GM12878 (cell line): Measurements from ENCODE around the gene DBN1. TPM values are rescaled to one million over a fixed set of nuclear protein-coding genes. Genes with fewer than 3 reads are reported as not detected.

Experiments
- ESRRA ChIP-seq: IDR thresholded peaks from 2 replicates; pipeline ENCODE4 v1.6.1; 2012; ENCODE audit warnings: mild to moderate bottlenecking, low read length, improper control_type of control experiment
- IKZF1 ChIP-seq: fragments of 450-650 bp; conservative IDR thresholded peaks from 2 replicates; pipeline ENCODE4 v1.6.1; 2017; ENCODE audit warnings: antibody characterized with exemption, mild to moderate bottlenecking
- SMC3 ChIP-seq: IDR thresholded peaks from 2 replicates; pipeline ENCODE4 v1.6.1; 2011; ENCODE audit warnings: low read length, improper control_type of control experiment, borderline replicate concordance
- SRF ChIP-seq, 2 experiments: IDR thresholded peaks; 2 replicates each; pipeline ENCODE4 v1.6.1; 2011; ENCODE audit warnings: low read depth in 2 of 2, low read length in 2 of 2, mild to moderate bottlenecking in 1 of 2, moderate library complexity in 1 of 2
- TAF1 ChIP-seq: IDR thresholded peaks from 2 replicates; pipeline ENCODE4 v1.6.1; 2011; ENCODE audit warnings: mild to moderate bottlenecking, low read depth, low read length, borderline replicate concordance
- TCF12 ChIP-seq: IDR thresholded peaks from 2 replicates; pipeline ENCODE4 v1.6.1; 2011; ENCODE audit warnings: low read depth, mild to moderate bottlenecking, low read length
- USF2 ChIP-seq: IDR thresholded peaks from 2 replicates; pipeline ENCODE4 v1.6.1; 2011; ENCODE audit warnings: low read depth, low read length, improper control_type of control experiment, borderline replicate concordance
- YBX1 ChIP-seq: fragments of 450-650 bp; IDR thresholded peaks from 2 replicates; pipeline ENCODE4 v1.6.1; 2016; ENCODE audit warnings: antibody characterized with exemption
- ZBED1 ChIP-seq: IDR thresholded peaks from 2 replicates; pipeline ENCODE4 v1.6.1; 2016; ENCODE audit warnings: borderline replicate concordance
- ZBTB11 ChIP-seq: fragments of 450-650 bp; formaldehyde crosslinking; IDR thresholded peaks from 2 replicates; pipeline ENCODE4 v1.5.0; 2022; ENCODE audit warnings: mild to moderate bottlenecking, missing genetic modification characterization
- ZNF592 ChIP-seq: fragments of 450-650 bp; IDR thresholded peaks from 2 replicates; pipeline ENCODE4 v1.6.1; 2017; ENCODE audit warnings: mild to moderate bottlenecking, moderate library complexity
- ZNF687 ChIP-seq: fragments of 450-650 bp; IDR thresholded peaks from 2 replicates; pipeline ENCODE4 v1.6.1; 2017; ENCODE audit warnings: mild to moderate bottlenecking, moderate library complexity
- polyA plus RNA-seq, 11 experiments: library from polyadenylated mRNA; depleted of rRNA in 4 of 11; unstranded in 6 of 11; stranded (reverse) in 5 of 11; fragments of >200 nt; fragmentation: Nextera tagmentation in 4 of 11; fragmentation: Illumina TruSeq in 1 of 11; extraction: Ambion mirVana in 4 of 11; extraction: Trizol in 1 of 11; gene quantifications; 1 replicate in 1 of 11; 2 replicates in 10 of 11; pipeline versions ENCODE4 v1.2.1 to v1.2.3, GENCODE V29; 2011 to 2016; ENCODE audit warnings: inconsistent platforms in 2 of 11, missing spikeins in 2 of 11, low read depth in 1 of 11
- total RNA-seq, 4 experiments: library from RNA; depleted of rRNA in 3 of 4; stranded (reverse); fragments of >200 nt in 3 of 4; fragmentation: Illumina TruSeq in 1 of 4; extraction: Trizol in 1 of 4; gene quantifications; 2 replicates each; pipeline versions ENCODE4 v1.2.1 to v1.2.3, GENCODE V29; 2013 to 2021

Gene DBN1
- total and polyA plus RNA-seq, 10 of the 15 experiments (the other 5 are each of a cell fraction or from before 2014, with no cell fraction given), result 0.18 to 81.0 (median 27.9) TPM

GRCh38 chr5:177446200-177447065 lies 27.0 kb downstream of the DBN1 start, which contains the start of gene PRR7 (continued):
- peak; percentile 21; the same call in 1 of the 2 replicates for TF ChIP-seq ZNF687
- no peak for TF ChIP-seq USF2
- TF ChIP-seq TCF12, result peak; percentile 37; the same call in 1 of the 2 replicates
- no peak for TF ChIP-seq ZNF592
- peak; percentile 35; the same call in 1 of the 2 replicates for TF ChIP-seq ZBTB11
- TF ChIP-seq YBX1, result no peak
- peak; percentile 75 for TF ChIP-seq IKZF1
- TF ChIP-seq ESRRA, result no peak
- TF ChIP-seq ZBED1, result no peak; the same call in 1 of the 2 replicates
- TF ChIP-seq SMC3, result peak; percentile 15; the same call in 1 of the 2 replicates
- TF ChIP-seq SRF (IDR thresholded peaks at IDR 0.05; ENCODE audit: low read depth in 2 of 2, low read length in 2 of 2), result no peak
- 0 out of 2 replicates have a peak, but pooled peaks have one; percentile 14 for TF ChIP-seq TAF1
